HUES48 (cell line): ENCODE data around the gene PRPF31.

Source experiments
- H3K27ac ChIP-seq: one replicate; pipeline ENCODE4 v1.7.0; 2013; ENCODE audit warnings: low read depth, low read length, inconsistent platforms
- H3K27me3 ChIP-seq: 2 replicates; pipeline ENCODE4 v1.6.1; 2013; ENCODE audit warnings: mild to moderate bottlenecking, low read length; ENCODE audit not compliant: control insufficient read depth, insufficient read depth
- H3K36me3 ChIP-seq: 2 replicates; pipeline ENCODE4 v1.6.1; 2013; ENCODE audit warnings: low read length; ENCODE audit not compliant: control insufficient read depth, insufficient read depth
- H3K4me1 ChIP-seq: 2 replicates; pipeline ENCODE4 v1.6.1; 2013; ENCODE audit warnings: mild to moderate bottlenecking, low read length; ENCODE audit not compliant: control insufficient read depth, insufficient read depth
- H3K4me3 ChIP-seq: 2 replicates; pipeline ENCODE4 v1.5.1; 2013; ENCODE audit warnings: mild to moderate bottlenecking, low read depth, low read length
- H3K9ac ChIP-seq: 2 replicates; pipeline ENCODE4 v1.6.1; 2013; ENCODE audit warnings: mild to moderate bottlenecking, low read depth, low read length, moderate library complexity
- H3K9me3 ChIP-seq: 2 replicates; pipeline ENCODE4 v1.6.1; 2013; ENCODE audit warnings: low read length; ENCODE audit not compliant: control insufficient read depth, insufficient read depth

PRPF31 gene

GRCh38 chr19:54133312-54133956 is 17.9 kb downstream of the PRPF31 start:
- Histone ChIP-seq H3K4me3 (no peak overlapping the region), H3K9ac (no peak overlapping the region), H3K27me3 (no peaks in the 10 kb centered on the region), H3K9me3 (no peaks in the 10 kb centered on the region), H3K4me1 (peaks cover 7% of the 10 kb centered on the region; the same call in 1 of the 2 replicates), H3K36me3 (peaks cover 31% of the 10 kb centered on the region), H3K27ac (no peak overlapping the region)

DNA sequence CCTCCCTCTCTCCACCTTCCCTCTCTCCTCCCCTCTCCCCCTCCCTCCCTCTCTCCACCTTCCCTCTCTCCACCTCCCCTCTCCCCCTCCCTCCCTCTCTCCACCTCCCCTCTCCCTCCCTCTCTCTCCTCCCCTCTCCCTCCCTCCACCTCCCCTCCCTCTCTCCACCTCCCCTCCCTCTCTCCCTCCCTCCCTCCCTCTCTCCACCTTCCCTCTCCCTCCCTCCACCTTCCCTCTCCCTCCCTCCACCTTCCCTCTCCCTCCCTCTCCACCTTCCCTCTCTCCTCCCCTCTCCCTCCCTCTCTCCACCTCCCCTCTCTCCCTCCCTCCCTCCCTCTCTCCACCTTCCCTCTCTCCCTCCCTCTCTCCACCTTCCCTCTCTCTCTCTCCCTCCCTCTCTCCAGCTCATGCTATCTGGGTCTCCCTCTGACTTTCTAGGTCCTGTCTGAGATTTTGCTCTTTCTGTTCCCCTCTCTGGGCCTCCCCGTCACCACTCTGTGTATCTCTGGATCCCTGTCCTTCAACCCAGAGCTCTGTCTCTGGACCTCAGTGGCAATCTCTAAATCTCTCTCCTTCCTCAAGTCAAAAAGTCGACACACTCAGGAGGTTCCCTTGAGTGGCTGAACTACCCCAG is 18.5 kb downstream of the PRPF31 start:
- H3K9ac ChIP-seq = no peak overlapping the region
- H3K4me1 ChIP-seq = peaks cover 7% of the 10 kb centered on the region
- H3K27ac ChIP-seq = no peak overlapping the region
- peaks cover 27% of the 10 kb centered on the region for H3K36me3 ChIP-seq
- H3K9me3 ChIP-seq = no peaks in the 10 kb centered on the region
- no peaks in the 10 kb centered on the region for H3K27me3 ChIP-seq
- H3K4me3 ChIP-seq = no peak overlapping the region

DNA sequence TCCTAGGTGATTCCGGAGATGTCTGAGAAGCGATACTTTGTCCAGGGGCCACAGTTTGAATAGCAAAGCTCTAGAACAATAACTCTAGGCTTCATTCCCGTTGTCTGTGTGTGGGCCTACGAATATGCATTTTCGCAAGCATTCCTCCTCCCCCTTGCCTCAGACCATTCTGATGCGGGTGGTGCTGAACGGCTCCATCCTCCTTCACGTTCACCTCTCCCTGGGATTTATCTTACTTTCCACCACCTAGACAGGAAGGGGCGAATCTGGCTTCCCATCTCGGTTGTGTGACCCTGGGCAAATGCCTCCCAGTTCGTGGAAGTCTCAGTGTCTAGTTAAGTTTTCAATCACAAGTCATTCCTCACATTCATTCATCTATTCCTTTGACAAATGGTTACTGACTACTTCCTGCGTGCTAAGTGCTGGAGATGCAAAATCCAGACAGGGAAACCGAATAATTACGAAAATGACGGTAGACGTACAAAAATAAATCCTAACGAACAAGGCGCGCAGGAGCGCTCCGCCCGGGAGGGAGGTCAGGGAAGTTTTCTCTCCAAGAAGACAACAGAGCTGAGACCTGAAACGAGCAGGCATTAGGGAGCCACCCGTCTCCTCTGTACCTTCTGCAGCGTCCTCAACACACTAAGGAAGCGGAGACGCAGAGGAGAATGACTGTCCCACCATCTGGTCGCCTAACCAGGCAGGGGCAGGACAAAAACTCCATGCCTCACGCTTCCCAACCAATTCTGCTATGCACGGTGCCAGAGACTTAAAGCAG is 20.7 kb downstream of the PRPF31 start:
- Histone ChIP-seq H3K27me3 (no peaks in the 10 kb centered on the region), H3K4me3 (peak overlapping the region; percentile 75), H3K4me1 (peaks cover 7% of the 10 kb centered on the region), H3K9me3 (no peaks in the 10 kb centered on the region), H3K9ac (peak overlapping the region; percentile 56), H3K27ac (peak overlapping the region; percentile 90), H3K36me3 (peaks cover 31% of the 10 kb centered on the region)

DNA sequence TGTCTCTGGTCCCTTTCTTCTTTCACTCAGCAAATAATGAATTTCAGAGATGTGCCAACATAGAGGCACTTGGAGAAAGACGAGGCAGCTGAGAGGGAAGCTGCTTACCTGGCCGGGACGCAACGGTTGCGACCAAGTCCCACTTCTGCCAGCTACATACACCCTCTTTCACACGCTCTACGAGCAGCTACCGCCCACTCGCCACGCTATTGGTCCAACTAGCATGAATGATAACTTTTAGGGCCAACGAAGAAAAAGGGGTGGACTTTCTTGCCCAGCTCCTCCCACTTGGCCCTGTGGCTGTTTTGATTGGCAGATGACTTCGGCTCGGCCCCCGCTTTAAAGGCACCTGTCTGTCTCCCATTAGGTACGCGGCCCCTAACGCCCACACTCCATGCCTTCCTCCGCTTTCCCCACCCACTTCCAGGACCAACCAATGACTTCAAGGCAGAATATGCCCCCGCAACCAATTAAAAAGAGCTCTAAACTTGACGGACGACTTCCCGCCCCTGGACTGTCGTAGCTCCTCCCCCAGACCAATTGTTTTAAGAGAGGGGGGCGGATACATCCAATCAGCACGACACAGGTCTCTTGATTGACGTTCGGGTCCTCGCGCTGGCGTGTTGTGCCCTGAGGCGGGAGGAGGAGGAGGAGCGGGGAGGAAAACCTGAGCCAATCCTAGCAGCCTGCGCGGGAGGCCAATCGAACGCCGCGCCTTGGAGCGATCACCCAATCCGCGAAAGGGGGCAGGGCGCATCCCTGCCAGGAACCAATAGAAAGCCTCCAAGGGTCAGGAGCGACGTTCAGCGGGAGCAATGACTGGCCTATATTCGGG is 21.5 kb downstream of the PRPF31 start:
- Histone ChIP-seq H3K4me1 (peaks cover 7% of the 10 kb centered on the region), H3K27me3 (no peaks in the 10 kb centered on the region), H3K27ac (peak overlapping the region; percentile 95), H3K4me3 (peak overlapping the region; percentile 75), H3K9ac (peak overlapping the region; percentile 56), H3K36me3 (peaks cover 31% of the 10 kb centered on the region), H3K9me3 (no peaks in the 10 kb centered on the region)

DNA sequence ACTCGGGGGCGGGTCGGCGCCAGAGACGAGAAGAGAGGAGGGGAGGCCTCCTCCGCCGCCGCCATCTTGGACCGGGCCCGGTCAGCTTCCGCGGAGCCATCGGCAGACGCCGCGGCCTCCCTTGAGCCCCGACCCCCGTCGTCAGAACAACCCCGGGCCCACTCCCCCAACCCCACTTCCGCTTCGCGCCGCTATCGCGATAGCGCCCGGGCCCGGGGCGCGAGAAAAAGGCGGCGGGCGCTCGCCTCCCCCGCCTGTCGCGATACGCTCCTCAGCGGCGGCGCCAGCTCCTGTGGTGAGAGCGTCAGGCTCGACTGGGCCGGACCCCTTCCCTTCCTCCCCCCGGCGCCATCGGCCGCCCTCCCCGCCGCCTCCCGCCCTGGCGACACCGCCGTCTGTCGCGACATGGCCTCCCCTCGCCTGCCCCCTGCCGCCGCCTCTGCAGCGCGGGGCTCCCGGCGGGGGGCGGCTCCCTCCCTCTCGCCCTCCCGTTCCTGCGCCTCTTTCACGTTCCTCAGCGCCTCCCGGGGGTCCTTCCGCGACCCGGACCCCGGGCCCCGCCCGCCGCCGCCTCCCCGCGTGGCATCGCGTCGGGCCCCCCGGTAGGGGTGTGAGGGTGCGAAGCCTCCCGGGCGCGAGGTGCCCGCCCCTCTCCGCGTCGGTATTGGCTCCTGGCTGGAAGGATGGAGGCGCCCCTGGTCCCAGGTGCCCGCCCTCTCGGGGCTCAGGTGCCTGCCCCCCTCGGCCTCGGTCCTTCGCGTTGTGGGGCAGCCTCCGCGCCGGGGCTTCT is 22.3 kb downstream of the PRPF31 start, which contains the start of gene CNOT3:
CNOT3 (plus strand) TSS at position 64 of the 790 bp plus-strand sequence. CDS start 5,217 bp downstream, outside the sequence.
- Histone ChIP-seq H3K27ac (peak within 1 kb of the TSS; percentile 95), H3K4me3 (peak within 1 kb of the TSS; percentile 75), H3K9ac (peak within 1 kb of the TSS; percentile 82), H3K27me3 (no peaks in the 10 kb centered on the region), H3K4me1 (peaks cover 7% of the 10 kb centered on the region), H3K9me3 (no peaks in the 10 kb centered on the region), H3K36me3 (peaks cover 39% of the 10 kb centered on the region)

DNA sequence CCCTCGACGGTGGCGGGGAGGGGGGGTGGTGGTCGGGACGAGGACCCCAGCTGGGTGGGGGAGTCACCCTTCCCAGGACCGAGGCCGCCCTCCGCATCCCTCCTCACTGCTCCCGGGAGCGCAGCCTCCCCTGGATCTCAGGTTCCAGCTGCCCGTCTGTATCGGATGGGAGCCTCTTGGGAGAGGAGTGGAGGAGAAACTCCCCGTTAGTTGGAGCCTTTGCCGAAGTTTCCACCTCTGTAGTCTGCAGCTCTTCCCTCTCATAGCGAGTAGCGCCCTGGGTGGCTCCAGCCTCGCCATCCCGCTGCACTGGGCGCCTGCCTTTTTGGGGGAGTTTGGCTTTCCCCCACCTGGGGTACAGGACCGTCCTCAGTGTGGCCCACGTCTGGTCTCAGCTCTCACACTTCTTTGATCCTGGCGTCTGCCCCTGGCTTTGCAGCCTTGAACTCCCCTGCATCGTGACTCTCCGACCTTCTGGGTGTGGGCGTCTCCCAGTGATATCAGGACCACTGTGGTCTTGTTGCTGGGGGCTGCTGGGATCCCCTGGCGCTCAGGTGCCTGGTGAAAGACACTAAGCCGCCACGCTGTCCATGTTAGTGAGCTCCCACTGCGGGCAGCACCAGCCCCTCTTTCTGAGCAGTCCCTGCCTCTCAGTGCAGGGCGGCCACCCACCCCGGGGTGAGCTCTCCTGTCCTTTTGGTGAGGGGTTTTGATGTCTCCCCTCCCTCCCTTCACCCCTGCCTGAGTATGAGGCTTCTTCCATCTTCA is 23.1 kb downstream of the PRPF31 start:
- Histone ChIP-seq H3K36me3 (peaks cover 47% of the 10 kb centered on the region), H3K9me3 (no peaks in the 10 kb centered on the region), H3K27ac (no peak overlapping the region), H3K4me3 (peak overlapping the region; percentile 69), H3K9ac (no peak overlapping the region), H3K27me3 (no peaks in the 10 kb centered on the region), H3K4me1 (peaks cover 7% of the 10 kb centered on the region)

DNA sequence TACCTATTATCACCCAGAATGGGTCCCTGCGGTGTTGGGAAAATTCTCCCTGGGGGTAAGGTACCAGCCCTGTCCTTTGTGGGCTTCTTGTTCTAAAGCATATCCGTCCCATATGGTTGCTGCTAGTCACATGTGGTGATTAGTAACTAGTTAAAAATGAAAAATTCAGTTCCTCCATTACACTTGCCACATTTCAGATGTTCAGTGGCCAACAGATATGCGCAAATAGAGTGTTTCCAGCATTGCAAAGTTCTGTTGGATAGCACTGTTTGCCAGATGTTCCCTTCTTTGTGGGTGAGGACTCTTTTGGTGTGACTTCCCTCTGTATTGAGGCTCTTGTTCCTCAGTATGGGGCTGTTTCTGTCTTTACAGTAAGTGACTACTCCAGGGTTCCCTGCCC is 25.8 kb downstream of the PRPF31 start:
- Histone ChIP-seq H3K9me3 (no peaks in the 10 kb centered on the region), H3K36me3 (peaks cover 73% of the 10 kb centered on the region), H3K9ac (no peak overlapping the region), H3K4me3 (no peak overlapping the region), H3K4me1 (peaks cover under 1% of the 10 kb centered on the region), H3K27me3 (no peaks in the 10 kb centered on the region), H3K27ac (no peak overlapping the region)

- Histone ChIP-seq H3K36me3 (peaks cover 83% of the 10 kb centered on the region), H3K9me3 (no peaks in the 10 kb centered on the region), H3K4me1 (no peaks in the 10 kb centered on the region; the same call in 1 of the 2 replicates), H3K4me3 (no peak overlapping the region), H3K27me3 (no peaks in the 10 kb centered on the region), H3K9ac (no peak overlapping the region), H3K27ac (no peak overlapping the region)
Measured at GRCh38 chr19:54142166-54142780, 26.7 kb downstream of the PRPF31 start.

DNA sequence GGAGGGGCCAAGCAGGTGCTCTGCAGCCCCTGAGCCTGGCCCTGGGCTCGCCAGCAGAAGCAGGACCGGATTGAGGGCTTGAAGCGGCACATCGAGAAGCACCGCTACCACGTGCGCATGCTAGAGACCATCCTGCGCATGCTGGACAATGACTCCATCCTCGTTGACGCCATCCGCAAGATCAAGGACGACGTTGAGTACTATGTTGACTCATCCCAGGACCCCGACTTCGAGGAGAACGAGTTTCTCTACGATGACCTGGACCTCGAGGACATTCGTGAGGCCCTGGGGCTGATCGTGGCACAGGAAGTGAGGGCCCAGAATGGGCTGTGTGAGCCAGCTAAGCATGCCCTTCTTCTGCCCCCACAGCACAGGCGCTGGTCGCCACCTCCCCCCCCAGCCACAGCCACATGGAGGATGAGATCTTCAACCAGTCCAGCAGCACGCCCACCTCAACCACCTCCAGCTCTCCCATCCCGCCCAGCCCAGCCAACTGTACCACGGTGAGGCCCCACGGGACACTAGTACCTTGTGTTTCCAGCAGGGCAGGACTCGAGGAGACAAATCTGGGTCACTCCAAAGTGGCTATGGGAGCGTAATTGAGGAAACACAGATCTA is 30.1 kb downstream of the PRPF31 start:
- Histone ChIP-seq H3K36me3 (peaks cover 97% of the 10 kb centered on the region), H3K9ac (no peak overlapping the region), H3K9me3 (no peaks in the 10 kb centered on the region), H3K27ac (no peak overlapping the region), H3K4me1 (no peaks in the 10 kb centered on the region), H3K27me3 (no peaks in the 10 kb centered on the region), H3K4me3 (no peak overlapping the region)
